ENCODE measurements around the gene AGBL4. TPM values are rescaled to one million over a fixed set of nuclear protein-coding genes. Genes with fewer than 3 reads are reported as not detected.

AGBL4 gene
- total and polyA plus RNA-seq, 2 donors: 0.08 to 0.37 TPM

DNA sequence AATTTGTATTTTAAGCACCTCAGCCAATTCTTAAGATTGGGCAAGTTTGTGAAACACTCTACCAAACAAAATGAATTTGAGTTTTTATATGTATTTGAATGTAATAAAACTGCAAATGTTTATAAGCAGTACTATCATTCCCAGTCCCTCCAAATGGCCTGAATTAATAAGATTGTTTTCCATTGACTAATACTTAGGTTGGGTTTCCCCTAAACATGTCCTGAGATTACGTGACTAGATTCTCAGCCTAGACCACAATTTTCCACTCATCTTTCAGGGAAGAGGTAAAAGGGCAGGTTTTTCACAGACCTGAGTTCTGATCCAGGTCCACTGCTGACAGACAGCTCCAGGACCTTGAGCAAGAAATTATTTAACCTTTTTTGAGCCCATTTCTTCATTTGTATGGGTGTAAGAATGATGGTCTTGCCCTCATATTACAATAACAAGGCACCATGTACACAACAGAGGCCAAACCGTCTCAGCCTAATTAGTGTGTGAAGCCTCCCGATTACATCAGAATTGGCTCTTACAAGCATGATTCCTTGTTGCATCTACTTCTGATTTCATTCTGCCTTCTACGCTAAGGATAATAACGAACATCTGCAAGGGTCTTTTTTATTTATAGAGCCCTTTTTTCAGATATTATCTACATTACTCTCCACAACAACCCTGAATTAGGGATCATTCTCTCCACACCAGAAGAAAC, 1298.3 kb downstream of the AGBL4 start:
- DNase-seq (ENCODE audit: extremely low spot score): no peak
- Histone ChIP-seq H3K27ac (ENCODE audit: low read depth) (no peak overlapping the region), H3K4me1 (ENCODE audit: insufficient read depth) (no peaks in the 10 kb centered on the region), H3K36me3 (ENCODE audit: insufficient read depth) (no peaks in the 10 kb centered on the region), H3K4me3 (ENCODE audit: low read depth, low read length) (no peak overlapping the region)
- WGBS: 68% methylated on average over 5 of the region's 5 CpGs

DNA sequence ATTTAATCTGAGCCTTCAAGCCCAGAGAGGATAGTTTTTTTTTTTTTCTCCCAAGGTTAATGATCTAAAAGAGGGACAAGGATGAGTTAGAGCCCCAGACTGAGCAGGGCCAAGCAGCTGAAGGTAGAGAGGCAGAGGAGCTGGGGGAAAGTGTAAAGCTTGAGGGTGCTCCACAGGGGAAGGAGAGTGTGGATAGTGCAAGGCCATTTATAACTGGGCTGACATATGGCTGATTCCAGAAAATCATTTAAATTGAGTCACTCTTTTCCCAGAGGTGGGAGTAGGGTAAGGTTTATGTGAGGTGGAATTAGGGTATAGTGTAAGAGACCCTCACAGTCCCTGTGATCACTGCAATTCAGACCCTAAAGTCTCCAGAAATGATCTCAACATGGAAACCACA, 1302.8 kb downstream of the AGBL4 start:
- H3K36me3 ChIP-seq (ENCODE audit: insufficient read depth): no peaks in the 10 kb centered on the region
- DNase-seq (ENCODE audit: extremely low spot score): no peak
- H3K4me1 ChIP-seq (ENCODE audit: insufficient read depth): no peaks in the 10 kb centered on the region
- no peak overlapping the region for H3K4me3 ChIP-seq (ENCODE audit: low read depth, low read length)
- no peak overlapping the region for H3K27ac ChIP-seq (ENCODE audit: low read depth)

DNA sequence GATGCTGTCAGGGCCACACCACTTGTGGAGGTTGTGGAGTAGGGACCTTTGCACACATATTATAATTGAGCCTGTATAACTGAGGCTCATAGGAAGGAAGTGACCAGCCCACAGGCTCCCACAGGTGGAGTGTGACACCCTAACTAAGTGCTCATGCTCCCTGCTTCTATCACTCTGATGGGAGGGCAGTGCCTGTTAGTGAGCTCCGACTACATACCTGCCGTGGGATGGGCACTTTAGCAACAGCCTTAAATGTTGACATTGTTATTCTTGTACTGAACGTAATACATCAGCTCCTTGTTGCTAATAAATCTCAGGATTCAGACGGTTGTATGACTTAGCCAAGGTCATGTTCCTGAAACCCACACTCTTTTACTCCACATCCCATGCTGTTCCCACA, 1305.0 kb downstream of the AGBL4 start:
- H3K4me3 ChIP-seq (ENCODE audit: low read depth, low read length): no peak overlapping the region
- WGBS: 69% methylated on average over 4 of the region's 4 CpGs
- H3K4me1 ChIP-seq (ENCODE audit: insufficient read depth): no peaks in the 10 kb centered on the region
- peak; percentile 17 for DNase-seq (ENCODE audit: extremely low spot score)
- H3K36me3 ChIP-seq (ENCODE audit: insufficient read depth): no peaks in the 10 kb centered on the region
- H3K27ac ChIP-seq (ENCODE audit: low read depth): no peak overlapping the region

DNA sequence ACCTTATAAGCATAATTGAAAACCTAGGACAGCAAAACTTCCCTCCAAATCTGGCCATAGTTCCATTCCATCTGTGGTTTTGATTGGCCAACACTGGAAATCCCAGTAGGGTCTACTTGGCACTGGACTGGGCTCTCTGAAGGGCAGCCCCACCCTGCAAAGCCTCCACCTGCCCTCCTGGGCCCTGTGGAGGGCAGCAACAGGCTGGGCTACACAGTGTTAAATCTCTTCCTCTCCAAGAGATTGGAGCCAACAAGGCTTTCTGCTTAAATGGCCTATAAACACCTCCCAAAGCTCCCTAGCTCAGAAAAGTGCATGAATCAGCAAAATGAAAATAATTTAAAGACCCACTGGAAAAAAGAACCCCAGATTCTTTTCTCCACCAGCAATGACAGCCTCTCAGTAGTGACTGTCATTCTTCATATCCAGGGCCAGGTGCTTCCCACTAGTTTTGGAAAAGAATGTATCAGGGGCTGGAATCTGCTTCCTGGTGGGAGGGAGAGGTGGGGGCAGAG, 1305.6 kb downstream of the AGBL4 start:
- no peaks in the 10 kb centered on the region for H3K36me3 ChIP-seq (ENCODE audit: insufficient read depth)
- H3K4me1 ChIP-seq (ENCODE audit: insufficient read depth): no peaks in the 10 kb centered on the region
- DNase-seq (ENCODE audit: extremely low spot score): no peak
- no peak overlapping the region for H3K27ac ChIP-seq (ENCODE audit: low read depth)
- no peak overlapping the region for H3K4me3 ChIP-seq (ENCODE audit: low read depth, low read length)

DNA sequence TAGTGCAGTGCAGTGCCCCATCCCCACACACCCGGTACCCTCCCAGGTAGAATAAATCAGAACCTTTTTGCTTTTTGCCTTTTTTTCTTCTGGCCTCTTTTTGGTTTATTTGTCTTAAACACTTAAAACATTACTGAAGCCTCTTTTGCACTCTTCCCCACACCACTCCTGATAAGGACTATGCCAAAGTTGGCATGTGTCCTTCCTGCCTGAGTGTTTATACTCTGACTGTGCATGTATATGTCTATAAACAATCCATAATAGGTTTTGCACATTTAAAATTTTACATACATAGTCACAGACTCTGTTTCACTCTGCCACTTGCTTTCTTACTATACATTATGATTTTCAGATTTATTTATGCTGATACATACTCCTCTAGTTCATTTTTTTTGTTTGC, 1306.7 kb downstream of the AGBL4 start:
- Histone ChIP-seq H3K4me1 (ENCODE audit: insufficient read depth) (no peaks in the 10 kb centered on the region), H3K4me3 (ENCODE audit: low read depth, low read length) (no peak overlapping the region), H3K27ac (ENCODE audit: low read depth) (no peak overlapping the region), H3K36me3 (ENCODE audit: insufficient read depth) (no peaks in the 10 kb centered on the region)
- WGBS: 90% methylated on average over 1 of the region's 1 CpG
- DNase-seq (ENCODE audit: extremely low spot score): no peak

DNA sequence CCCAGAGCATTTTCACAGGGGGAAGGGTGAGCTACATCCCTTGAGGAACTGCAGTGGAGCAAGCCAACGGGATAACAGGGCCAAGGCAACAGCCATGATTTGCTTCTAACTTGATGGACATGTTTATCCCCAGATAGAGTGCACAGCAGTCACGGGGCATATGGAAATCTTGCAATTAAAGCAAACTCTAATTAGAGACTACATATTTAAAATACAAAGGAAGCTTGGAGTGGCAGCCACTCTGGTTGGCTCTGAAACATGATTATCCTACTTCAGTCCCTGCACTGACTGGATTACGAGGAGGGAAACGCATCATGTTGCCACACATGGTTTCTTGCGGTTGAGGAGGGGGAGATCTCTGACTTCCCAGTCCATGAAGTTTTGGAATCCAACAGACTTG, 1307.8 kb downstream of the AGBL4 start:
- no peaks in the 10 kb centered on the region for H3K36me3 ChIP-seq (ENCODE audit: insufficient read depth)
- DNase-seq (ENCODE audit: extremely low spot score): no peak
- H3K4me3 ChIP-seq (ENCODE audit: low read depth, low read length): no peak overlapping the region
- no peaks in the 10 kb centered on the region for H3K4me1 ChIP-seq (ENCODE audit: insufficient read depth)
- 92% methylated on average over 5 of the region's 5 CpGs for WGBS
- H3K27ac ChIP-seq (ENCODE audit: low read depth): no peak overlapping the region

DNA sequence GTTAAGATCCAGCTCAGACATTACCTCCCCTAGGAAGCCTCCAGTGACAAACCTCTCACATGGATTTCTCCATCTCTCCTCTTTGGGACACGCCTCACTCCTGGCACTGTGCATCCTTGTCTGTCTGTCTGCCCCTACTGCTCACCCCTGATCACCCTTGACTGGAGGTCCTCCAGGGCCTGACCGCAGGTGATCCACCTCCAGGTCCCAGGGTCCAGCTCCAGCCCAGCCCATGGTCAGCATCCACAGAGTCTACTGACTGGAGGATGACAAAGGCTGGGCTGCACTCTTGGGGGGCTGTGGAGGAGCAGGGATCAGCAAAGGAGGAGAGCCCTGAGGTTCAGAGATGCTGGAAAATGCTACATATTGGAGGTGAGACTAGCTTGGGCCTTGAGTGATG, 1312.8 kb downstream of the AGBL4 start:
- Histone ChIP-seq H3K36me3 (ENCODE audit: insufficient read depth) (no peaks in the 10 kb centered on the region), H3K4me3 (ENCODE audit: low read depth, low read length) (no peak overlapping the region), H3K27ac (ENCODE audit: low read depth) (no peak overlapping the region), H3K4me1 (ENCODE audit: insufficient read depth) (no peaks in the 10 kb centered on the region)
- DNase-seq (ENCODE audit: extremely low spot score): no peak
- 96% methylated on average over 2 of the region's 2 CpGs for WGBS

DNA sequence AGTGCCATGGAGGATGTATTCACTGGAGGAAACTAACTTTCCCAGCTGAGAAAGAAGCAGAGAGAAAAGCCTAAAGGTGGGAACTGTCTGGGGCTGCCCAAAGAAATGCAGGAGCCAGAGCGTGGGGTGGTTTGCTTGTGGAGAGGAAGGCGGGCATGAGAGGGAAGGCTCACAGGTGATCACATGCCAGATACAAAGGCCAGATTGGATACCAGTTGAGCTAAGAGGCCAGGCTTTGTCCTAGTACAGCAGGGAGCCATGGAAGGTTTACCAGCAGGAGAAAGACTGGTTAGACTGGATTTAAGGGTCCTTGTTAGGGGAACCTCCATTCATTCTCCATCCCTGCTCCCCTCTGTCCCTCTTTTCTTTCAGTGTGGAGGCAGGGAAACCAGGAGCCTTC, 1313.4 kb downstream of the AGBL4 start:
- DNase-seq (ENCODE audit: extremely low spot score): no peak
- 91% methylated on average over 2 of the region's 2 CpGs for WGBS
- H3K36me3 ChIP-seq (ENCODE audit: insufficient read depth): no peaks in the 10 kb centered on the region
- no peak overlapping the region for H3K27ac ChIP-seq (ENCODE audit: low read depth)
- no peak overlapping the region for H3K4me3 ChIP-seq (ENCODE audit: low read depth, low read length)
- H3K4me1 ChIP-seq (ENCODE audit: insufficient read depth): no peaks in the 10 kb centered on the region

DNA sequence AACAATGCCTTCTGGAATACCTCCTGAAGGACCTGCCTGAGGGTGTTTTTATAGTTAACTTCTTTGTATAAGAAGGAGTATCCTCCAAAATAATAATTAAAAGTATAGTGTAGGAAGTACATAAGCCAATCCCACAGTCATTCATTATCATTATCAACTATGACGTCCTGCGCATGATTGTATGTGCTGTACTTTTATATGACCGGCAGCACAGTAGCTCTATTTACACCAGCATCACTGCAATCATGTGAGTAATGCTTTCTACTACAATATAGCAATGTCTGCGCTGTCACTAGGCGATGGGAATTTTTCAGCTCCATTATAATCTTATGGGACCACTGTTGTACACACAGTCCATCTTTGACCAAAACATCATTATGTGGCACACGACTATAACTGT, 1319.0 kb downstream of the AGBL4 start:
- no peak for DNase-seq (ENCODE audit: extremely low spot score)
- WGBS: 87% methylated on average over 6 of the region's 6 CpGs
- Histone ChIP-seq H3K36me3 (ENCODE audit: insufficient read depth) (no peaks in the 10 kb centered on the region), H3K4me3 (ENCODE audit: low read depth, low read length) (no peak overlapping the region), H3K27ac (ENCODE audit: low read depth) (no peak overlapping the region), H3K4me1 (ENCODE audit: insufficient read depth) (no peaks in the 10 kb centered on the region)

DNA sequence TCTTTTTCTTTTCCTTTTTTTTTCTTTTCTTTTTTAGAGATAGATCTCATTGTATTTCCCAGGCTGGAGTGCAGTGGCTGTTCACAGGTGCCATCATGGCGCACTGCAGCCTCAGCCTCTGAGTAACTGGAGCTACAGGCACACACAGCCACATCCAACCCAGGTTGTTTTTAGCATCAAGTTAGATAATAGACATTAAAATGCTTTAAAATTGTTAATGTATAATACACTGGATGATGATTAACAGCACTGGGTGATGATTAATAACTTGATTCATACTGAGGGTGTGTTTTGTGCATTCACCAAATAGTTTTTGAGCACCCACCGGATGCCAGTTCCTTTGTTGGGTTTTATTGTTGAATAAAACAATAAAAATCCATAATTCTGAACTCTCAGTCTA, 1322.3 kb downstream of the AGBL4 start:
- WGBS: 91% methylated on average over 2 of the region's 2 CpGs
- Histone ChIP-seq H3K4me1 (ENCODE audit: insufficient read depth) (no peaks in the 10 kb centered on the region), H3K36me3 (ENCODE audit: insufficient read depth) (no peaks in the 10 kb centered on the region), H3K27ac (ENCODE audit: low read depth) (no peak overlapping the region), H3K4me3 (ENCODE audit: low read depth, low read length) (no peak overlapping the region)
- DNase-seq (ENCODE audit: extremely low spot score): no peak

DNA sequence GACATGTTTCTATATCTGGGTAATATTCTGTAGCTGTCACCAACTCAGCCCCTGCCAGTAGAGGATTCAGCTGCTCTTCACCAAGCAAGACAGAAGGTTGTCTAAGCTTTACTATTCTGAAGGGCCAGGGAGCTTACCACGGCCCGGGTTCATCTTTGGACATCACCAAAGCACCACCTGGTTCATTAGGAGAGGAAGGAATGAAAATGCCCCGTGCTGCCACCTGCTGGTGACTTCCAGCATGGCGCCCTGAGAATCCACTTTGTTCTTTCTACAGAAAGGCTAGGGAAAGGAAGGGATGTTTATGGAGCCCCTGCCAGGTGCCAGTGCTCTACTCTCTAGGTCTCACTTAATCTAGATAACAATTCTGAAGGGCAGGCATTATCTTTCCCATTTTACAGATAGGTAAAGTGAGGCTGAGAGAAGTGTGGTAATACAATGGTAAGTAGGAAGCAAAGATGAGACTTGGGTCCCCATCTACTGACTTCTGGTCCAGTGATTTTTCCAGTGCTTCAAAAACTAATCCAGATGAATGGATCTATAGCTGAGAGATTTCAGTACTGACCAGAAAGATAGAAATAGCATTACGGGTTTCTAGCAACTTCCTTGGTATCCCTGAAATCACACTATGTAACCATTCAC, 1326.6 kb downstream of the AGBL4 start:
- no peak overlapping the region for H3K27ac ChIP-seq (ENCODE audit: low read depth)
- 24% methylated on average over 5 of the region's 5 CpGs for WGBS
- no peak overlapping the region for H3K4me3 ChIP-seq (ENCODE audit: low read depth, low read length)
- no peak for DNase-seq (ENCODE audit: extremely low spot score)
- no peaks in the 10 kb centered on the region for H3K4me1 ChIP-seq (ENCODE audit: insufficient read depth)
- H3K36me3 ChIP-seq (ENCODE audit: insufficient read depth): no peaks in the 10 kb centered on the region

DNA sequence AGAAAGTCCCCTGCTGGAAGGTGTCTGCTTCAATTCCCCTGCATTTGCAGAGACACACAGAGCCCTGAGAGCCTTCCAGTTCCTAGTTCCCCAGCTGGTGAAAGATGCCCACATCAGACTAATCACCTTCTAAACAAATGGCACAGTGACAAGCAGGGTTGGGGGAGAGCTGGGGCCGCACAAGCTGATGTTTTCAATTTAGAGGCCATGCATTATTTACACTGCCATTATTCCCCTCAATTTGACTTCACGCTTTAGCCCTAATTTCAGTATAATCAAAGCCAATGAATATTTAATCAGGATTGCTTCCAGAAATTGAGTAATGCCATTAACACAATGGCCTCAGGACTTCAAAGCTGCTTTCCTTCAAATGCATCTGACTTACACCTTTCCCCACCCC, 1328.6 kb downstream of the AGBL4 start:
- DNase-seq (ENCODE audit: extremely low spot score): no peak
- H3K4me3 ChIP-seq (ENCODE audit: low read depth, low read length): no peak overlapping the region
- no peak overlapping the region for H3K27ac ChIP-seq (ENCODE audit: low read depth)
- WGBS: 83% methylated on average over 2 of the region's 2 CpGs
- no peaks in the 10 kb centered on the region for H3K36me3 ChIP-seq (ENCODE audit: insufficient read depth)
- H3K4me1 ChIP-seq (ENCODE audit: insufficient read depth): no peaks in the 10 kb centered on the region

DNA sequence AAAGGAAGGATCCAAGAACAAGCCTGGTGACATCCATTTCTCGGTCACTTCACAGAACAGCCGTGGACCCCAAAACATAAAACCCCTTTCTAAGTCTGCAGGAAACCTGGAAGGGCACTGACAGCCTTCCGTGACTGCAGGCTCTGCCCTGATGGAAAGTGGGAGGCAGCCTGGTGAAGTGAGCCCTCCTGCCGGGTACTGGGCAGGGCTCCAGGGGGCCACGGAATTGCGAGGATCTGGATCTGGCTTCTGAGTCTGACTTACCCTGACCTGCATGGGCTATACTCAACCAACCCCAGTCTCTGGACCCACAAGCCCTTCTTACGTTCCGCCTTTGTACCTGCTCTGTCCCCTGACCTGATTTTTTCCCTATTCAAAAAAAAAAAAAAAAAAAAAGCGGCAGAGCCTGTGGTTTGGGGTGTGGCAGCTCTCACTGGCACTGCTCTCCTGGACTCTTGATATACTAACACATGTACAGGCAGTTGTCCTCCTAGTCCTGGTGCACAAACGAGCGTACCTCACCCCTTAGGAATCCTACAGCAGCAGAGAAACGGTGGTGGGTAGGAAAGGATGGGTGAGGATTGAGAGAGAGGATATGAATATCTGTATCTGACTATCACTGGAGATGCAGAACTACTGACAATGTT, 1330.0 kb downstream of the AGBL4 start:
- Histone ChIP-seq H3K27ac (ENCODE audit: low read depth) (no peak overlapping the region), H3K36me3 (ENCODE audit: insufficient read depth) (no peaks in the 10 kb centered on the region), H3K4me1 (ENCODE audit: insufficient read depth) (no peaks in the 10 kb centered on the region), H3K4me3 (ENCODE audit: low read depth, low read length) (no peak overlapping the region)
- WGBS: 74% methylated on average over 12 of the region's 12 CpGs
- no peak for DNase-seq (ENCODE audit: extremely low spot score)

DNA sequence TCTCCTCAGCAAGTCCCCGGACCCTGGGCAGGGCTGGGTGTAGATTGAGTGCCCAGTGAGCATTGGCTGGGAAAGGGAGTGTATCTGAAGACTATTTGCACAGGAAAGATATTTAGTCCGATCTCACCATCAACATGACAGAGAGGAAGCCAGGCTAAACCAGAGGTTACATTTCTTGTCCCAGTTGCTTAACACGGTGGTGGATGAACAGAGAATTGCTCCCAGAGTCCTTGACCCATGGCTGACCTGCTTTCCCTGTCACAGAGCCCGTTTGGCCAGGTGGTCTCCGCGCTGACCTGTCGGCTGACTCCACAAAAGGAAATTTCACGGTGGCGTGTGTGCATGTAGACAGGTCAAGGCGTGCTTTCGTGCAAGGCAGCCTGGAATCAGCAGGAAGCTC, 1330.6 kb downstream of the AGBL4 start:
- Histone ChIP-seq H3K4me1 (ENCODE audit: insufficient read depth) (no peaks in the 10 kb centered on the region), H3K36me3 (ENCODE audit: insufficient read depth) (no peaks in the 10 kb centered on the region), H3K4me3 (ENCODE audit: low read depth, low read length) (no peak overlapping the region), H3K27ac (ENCODE audit: low read depth) (no peak overlapping the region)
- 69% methylated on average over 11 of the region's 11 CpGs for whole genome bisulfite sequencing
- DNase-seq (ENCODE audit: extremely low spot score): no peak

All from urinary bladder (tissue), 4 donors.